HL-60/S4 treated with retinoic acid at 250 ng/mL for 4 days and 3 days (cell line): ENCODE data around the gene PCDHGB3.
"Not testable (repeated sequence)": the region's sequence is repeated elsewhere in the genome, so short reads cannot be mapped to it uniquely, and the experiment has no call there.

Experiments
- in situ Hi-C: fragments of 300-500 bp; cut with MboI; formaldehyde crosslinking; loops from 2 replicates; pipeline ENCODE4 v1.7.0; 2022; ENCODE audit warnings: low sequenced_read_pairs

PCDHGB3 gene

GRCh38 chr5:141356950-141357349 is 13.1 kb upstream of the PCDHGB3 start:
- in situ Hi-C loops = no loop called here

DNA sequence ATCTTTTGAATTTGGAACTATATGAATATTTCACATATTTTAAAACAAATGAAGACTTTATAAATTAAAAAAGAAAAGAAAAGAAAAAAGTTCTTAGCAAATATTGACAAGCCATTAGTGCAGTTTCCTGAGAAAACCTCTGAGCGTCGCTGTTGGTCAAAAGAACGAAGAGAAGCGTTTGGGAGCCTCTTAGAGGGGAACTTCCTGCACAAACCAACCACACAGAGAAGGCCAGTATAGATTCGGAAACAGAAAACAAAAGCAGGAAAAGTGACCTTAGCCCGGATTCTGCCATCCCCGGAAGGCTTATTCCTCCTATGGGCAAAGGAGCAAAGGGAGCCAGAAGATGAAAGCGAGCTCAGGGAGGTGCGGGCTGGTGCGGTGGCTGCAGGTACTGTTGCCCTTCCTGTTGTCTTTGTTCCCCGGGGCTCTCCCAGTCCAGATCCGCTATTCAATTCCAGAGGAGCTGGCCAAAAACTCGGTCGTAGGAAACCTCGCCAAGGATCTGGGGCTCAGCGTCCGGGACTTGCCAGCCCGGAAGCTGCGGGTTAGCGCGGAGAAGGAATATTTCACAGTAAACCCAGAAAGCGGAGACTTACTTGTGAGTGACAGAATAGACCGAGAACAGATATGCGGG is 10.1 kb upstream of the PCDHGB3 start, which contains the start of gene PCDHGB2:
Gene PCDHGB2 (plus strand): TSS at position 205 of the 637 bp plus-strand sequence. CDS start 142 bp downstream, at position 347.
- in situ Hi-C loops = no loop called here

DNA sequence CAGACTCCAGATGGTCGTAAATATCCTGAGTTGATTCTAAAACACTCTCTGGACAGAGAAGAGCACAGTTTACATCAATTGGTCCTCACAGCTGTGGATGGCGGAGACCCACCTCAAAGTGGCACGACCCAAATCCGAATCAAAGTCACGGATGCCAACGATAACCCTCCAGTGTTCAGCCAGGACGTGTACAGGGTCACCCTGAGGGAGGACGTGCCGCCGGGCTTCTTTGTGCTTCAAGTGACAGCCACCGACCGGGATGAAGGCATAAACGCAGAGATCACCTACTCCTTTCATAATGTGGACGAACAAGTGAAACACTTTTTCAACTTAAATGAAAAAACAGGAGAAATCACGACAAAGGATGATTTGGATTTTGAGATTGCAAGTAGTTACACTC is 9.4 kb upstream of the PCDHGB3 start:
- in situ Hi-C loops = no loop called here

DNA sequence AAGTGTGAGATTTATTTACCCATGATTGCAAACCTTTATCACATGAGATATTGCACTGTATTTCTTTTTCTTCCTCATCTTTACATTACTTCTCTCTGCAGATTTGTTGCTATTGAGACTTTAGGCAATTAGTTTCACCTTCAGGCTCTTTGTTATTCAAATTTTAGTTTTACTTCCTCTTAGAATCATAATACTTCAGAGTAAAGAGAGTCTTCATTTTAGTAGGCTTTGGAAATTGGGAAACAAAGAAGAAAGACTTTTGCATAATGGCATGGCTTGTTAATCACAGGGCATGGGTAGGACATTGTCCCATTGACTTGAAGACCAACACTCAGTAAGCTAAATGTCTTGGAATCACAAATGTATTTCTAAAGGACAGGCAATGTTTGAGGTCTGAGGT is 7.3 kb upstream of the PCDHGB3 start:
- in situ Hi-C loops = no loop called here

DNA sequence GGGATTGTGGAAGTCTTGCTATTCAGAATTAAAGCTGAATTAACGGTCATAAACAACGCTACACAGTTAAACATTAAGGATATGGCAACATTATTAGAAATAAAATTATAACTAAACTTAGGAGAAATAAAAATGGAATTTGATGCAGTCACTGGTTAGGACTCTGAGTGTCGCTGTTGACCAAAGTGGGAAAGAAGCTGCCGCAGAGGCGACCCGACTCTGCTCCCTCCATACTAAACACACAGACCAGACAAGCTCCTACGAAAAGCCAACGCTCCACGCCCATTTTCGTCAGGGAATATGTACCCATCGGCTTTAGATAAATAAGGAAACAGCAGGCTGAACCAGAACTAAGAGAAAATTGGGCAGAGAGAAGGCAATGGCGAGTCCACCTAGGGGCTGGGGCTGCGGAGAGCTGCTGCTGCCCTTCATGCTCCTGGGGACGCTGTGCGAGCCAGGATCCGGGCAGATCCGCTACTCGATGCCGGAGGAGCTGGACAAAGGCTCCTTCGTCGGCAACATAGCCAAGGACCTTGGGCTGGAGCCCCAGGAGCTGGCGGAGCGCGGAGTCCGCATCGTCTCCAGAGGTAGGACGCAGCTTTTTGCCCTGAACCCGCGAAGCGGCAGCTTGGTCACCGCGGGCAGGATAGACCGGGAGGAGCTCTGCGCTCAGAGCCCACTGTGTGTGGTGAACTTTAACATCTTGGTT is 5.9 kb upstream of the PCDHGB3 start, which contains the start of gene PCDHGA5:
Gene PCDHGA5 (plus strand): TSS at position 211 of the 709 bp plus-strand sequence. CDS start 169 bp downstream, at position 380.
- in situ Hi-C loops = no loop called here

GRCh38 chr5:141366016-141366896 is 3.8 kb upstream of the PCDHGB3 start:
- in situ Hi-C loops = no loop called here

GRCh38 chr5:141371572-141372475 is 1.8 kb downstream of the PCDHGB3 start:
- in situ Hi-C loops = no loop called here

DNA sequence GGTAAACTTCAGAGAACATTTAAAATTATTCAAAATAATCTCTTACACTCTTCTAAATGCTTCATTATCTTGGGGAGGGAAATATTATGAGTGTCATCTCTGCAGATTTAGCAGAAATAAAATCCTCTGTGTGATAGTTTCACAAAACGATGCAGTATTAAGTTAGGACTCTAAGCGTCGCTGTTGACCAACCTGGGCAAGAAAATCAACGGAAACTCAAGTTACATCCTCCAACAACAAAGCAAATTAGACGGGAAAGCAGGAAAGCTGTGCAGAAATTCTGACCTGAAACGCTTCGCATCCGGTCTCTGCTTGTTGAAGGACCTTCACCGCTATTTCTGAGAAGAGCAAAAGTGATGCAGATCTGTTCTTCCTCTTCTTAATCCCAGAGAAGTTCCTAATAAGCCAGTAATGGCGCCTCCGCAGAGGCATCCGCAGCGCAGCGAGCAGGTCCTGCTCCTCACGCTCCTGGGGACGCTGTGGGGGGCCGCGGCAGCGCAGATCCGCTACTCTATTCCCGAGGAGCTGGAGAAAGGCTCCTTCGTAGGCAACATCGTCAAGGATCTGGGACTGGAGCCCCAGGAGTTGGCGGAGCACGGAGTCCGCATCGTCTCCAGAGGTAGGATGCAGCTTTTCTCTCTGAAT is 3.8 kb downstream of the PCDHGB3 start, which contains the start of gene PCDHGA6:
Gene PCDHGA6 (plus strand): TSS at position 219 of the 645 bp plus-strand sequence. CDS start 193 bp downstream, at position 412.
- in situ Hi-C loops = no loop called here

DNA sequence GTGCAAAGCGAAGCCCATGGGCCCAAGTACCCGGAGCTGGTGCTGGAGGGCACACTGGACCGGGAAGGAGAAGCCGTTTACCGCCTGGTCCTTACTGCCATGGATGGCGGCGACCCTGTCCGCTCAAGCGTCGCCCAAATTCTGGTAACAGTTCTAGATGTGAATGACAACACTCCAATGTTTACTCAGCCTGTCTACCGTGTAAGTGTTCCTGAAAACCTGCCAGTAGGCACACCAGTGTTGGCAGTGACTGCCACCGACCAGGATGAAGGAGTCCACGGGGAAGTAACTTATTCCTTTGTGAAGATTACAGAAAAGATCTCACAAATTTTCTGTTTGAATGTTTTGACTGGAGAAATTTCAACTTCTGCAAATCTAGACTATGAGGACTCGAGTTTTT is 4.6 kb downstream of the PCDHGB3 start:
- in situ Hi-C loops = no loop called here

DNA sequence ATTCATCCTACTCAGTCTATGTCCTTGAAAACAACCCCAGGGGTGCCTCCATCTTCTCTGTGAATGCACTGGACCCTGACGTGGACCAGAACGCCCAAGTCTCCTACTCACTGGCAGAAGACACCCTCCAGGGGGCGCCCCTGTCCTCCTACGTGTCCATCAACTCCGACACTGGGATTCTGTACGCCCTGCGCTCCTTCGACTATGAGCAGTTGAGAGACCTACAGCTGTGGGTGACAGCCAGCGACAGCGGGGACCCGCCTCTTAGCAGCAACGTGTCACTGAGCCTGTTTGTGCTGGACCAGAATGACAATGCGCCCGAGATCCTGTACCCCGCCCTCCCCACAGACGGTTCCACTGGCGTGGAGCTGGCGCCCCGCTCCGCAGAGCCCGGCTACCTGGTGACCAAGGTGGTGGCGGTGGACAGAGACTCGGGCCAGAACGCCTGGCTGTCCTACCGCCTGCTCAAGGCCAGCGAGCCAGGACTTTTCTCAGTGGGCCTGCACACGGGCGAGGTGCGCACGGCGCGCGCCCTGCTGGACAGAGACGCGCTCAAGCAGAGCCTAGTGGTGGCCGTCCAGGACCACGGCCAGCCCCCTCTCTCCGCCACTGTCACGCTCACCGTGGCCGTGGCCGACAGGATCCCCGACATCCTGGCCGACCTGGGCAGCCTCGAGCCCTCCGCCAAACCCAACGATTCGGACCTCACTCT is 5.6 kb downstream of the PCDHGB3 start:
- in situ Hi-C loops = not testable (repeated sequence)

DNA sequence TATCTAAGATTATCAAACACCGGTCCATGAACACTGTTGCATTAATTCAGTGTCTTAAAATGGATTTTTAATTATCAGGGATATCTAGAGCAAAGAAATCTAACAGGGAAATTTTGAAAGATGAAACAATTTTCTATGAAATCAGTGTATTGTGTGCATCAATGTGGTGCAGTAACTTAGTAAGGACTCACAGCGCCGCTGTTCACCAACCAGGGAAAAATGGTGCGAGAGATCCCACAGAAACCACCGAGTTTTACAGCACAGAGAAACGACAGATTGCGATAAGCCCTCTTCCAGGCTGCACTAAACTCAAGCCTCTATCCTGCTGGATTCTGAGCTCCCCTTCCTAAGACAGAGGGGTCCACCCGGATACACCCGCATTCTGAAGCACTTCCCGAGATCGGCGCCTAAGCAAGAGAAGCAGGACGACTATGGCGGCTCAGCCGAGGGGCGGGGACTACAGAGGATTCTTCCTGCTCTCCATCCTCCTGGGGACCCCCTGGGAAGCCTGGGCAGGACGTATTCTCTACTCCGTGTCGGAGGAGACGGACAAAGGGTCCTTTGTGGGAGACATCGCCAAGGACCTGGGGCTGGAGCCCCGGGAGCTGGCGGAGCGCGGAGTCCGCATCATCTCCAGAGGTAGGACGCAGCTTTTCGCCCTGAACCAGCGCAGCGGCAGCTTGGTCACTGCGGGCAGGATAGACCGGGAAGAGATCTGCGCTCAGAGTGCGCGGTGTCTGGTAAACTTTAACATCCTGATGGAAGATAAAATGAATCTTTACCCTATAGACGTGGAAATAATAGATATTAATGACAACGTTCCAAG is 12.6 kb downstream of the PCDHGB3 start, which contains the start of gene PCDHGA7:
Gene PCDHGA7 (plus strand): TSS at position 274 of the 826 bp plus-strand sequence. CDS start 158 bp downstream, at position 432.
- in situ Hi-C loops = no loop called here

DNA sequence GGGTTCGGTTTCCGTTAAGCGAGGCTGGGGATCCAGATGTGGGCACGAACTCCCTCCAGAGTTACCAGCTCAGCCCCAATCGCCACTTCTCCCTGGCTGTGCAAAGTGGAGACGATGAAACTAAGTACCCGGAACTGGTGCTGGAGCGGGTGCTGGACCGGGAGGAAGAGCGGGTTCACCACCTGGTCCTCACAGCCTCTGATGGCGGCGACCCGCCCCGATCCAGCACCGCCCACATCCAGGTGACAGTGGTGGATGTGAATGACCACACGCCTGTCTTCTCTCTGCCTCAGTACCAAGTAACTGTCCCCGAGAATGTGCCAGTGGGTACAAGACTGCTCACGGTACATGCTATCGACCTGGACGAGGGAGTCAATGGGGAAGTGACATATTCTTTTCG is 13.3 kb downstream of the PCDHGB3 start:
- in situ Hi-C loops = no loop called here

DNA sequence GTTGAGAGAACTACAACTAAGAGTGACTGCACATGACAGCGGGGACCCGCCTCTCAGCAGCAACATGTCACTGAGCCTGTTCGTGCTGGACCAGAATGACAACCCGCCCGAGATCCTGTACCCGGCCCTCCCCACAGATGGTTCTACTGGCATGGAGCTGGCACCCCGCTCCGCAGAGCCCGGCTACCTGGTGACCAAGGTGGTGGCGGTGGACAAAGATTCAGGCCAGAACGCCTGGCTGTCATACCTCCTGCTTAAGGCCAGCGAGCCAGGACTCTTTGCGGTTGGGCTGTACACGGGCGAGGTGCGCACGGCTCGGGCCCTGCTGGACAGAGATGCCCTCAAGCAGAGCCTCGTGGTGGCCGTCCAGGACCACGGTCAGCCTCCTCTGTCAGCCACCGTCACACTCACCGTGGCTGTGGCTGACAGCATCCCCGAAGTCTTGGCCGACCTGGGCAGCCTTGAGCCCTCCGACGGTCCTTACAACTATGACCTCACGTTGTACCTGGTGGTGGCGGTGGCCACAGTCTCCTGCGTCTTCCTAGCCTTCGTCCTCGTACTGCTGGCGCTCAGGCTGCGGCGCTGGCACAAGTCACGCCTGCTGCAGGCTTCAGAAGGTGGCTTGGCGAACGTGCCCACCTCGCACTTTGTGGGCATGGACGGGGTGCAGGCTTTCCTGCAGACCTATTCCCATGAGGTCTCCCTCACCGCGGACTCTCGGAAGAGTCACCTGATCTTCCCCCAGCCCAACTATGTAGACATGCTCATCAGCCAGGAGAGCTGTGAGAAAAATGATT is 14.6 kb downstream of the PCDHGB3 start:
- in situ Hi-C loops = no loop called here

- in situ Hi-C loops = not testable (repeated sequence)
Observed at GRCh38 chr5:141387557-141388311, 17.7 kb downstream of the PCDHGB3 start, which contains the start of gene PCDHGB4. TSS of gene PCDHGB4 (plus strand) at chr5:141387698. CDS start at chr5:141387885, 187 bp downstream.

DNA sequence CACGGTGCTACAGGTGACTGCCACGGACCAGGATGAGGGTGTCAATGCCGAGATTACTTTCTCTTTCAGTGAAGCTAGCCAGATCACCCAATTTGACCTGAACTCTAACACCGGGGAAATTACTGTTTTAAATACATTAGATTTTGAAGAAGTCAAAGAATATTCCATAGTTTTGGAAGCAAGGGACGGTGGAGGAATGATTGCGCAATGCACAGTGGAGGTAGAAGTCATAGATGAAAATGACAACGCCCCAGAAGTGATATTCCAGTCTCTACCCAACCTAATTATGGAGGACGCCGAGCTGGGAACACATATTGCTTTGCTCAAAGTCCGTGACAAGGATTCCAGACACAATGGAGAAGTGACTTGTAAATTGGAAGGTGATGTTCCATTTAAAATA is 18.6 kb downstream of the PCDHGB3 start:
- in situ Hi-C loops = no loop called here
